Muscle layer of duodenum (tissue), 2 donors: Measurements from ENCODE around the gene APOC4.
"Not testable (repeated sequence)": the region's sequence is repeated elsewhere in the genome, so short reads cannot be mapped to it uniquely, and the experiment has no call there.

Experiments
- H3K27ac ChIP-seq: one replicate; pipeline ENCODE4 v1.7.0; 2013; ENCODE audit warnings: mild to moderate bottlenecking, low read length
- H3K27me3 ChIP-seq: one replicate; pipeline ENCODE4 v1.7.0; 2013; ENCODE audit warnings: low read depth, mild to moderate bottlenecking, control low read depth, low read length
- H3K36me3 ChIP-seq, 2 donors: one replicate each; pipeline ENCODE4 v1.7.0; 2013; ENCODE audit warnings: low read length in 2 of 2, control low read depth in 1 of 2, mild to moderate bottlenecking in 1 of 2; ENCODE audit not compliant: insufficient read depth in 2 of 2, control insufficient read depth in 1 of 2
- H3K4me1 ChIP-seq, 2 donors: one replicate each; pipeline ENCODE4 v1.7.0; 2013; ENCODE audit warnings: low read length in 2 of 2, mild to moderate bottlenecking in 2 of 2, control low read depth in 1 of 2, moderate library complexity in 1 of 2; ENCODE audit not compliant: insufficient read depth in 2 of 2, control insufficient read depth in 1 of 2
- H3K4me3 ChIP-seq, 2 donors: one replicate each; pipeline ENCODE4 v1.7.0; 2013; ENCODE audit warnings: low read length in 2 of 2, low read depth in 1 of 2, mild to moderate bottlenecking in 1 of 2
- H3K9me3 ChIP-seq, 2 donors: one replicate each; pipeline ENCODE4 v1.7.0; 2013; ENCODE audit warnings: low read length in 2 of 2, control low read depth in 1 of 2, mild to moderate bottlenecking in 1 of 2; ENCODE audit not compliant: control insufficient read depth in 1 of 2
- donor health status: healthy.

The APOC4 gene

DNA sequence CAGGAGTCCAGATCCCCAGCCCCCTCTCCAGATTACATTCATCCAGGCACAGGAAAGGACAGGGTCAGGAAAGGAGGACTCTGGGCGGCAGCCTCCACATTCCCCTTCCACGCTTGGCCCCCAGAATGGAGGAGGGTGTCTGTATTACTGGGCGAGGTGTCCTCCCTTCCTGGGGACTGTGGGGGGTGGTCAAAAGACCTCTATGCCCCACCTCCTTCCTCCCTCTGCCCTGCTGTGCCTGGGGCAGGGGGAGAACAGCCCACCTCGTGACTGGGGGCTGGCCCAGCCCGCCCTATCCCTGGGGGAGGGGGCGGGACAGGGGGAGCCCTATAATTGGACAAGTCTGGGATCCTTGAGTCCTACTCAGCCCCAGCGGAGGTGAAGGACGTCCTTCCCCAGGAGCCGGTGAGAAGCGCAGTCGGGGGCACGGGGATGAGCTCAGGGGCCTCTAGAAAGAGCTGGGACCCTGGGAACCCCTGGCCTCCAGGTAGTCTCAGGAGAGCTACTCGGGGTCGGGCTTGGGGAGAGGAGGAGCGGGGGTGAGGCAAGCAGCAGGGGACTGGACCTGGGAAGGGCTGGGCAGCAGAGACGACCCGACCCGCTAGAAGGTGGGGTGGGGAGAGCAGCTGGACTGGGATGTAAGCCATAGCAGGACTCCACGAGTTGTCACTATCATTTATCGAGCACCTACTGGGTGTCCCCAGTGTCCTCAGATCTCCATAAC, 36.4 kb upstream of the APOC4 start, which contains the start of gene APOE:
Gene APOE, plus strand, starts transcription at position 360 of the 724 bp plus-strand sequence. CDS start 829 bp downstream, outside the sequence.
- peaks cover 20% of the 10 kb centered on the region for H3K27me3 ChIP-seq
- no peaks in the 10 kb centered on the region for H3K9me3 ChIP-seq
- H3K4me1 ChIP-seq, result peaks cover 0 to 17% of the 10 kb centered on the region in 2 donors
- H3K4me3 ChIP-seq, result peak within 1 kb of the TSS in 1 of 2 donors; percentile 26
- H3K36me3 ChIP-seq, result peaks cover 5 to 25% of the 10 kb centered on the region in 2 donors
- no peak within 1 kb of the TSS for H3K27ac ChIP-seq

GRCh38 chr19:44907613-44908012, 34.4 kb upstream of the APOC4 start:
- peaks cover 0 to 27% of the 10 kb centered on the region in 2 donors for H3K4me1 ChIP-seq
- no peak overlapping the region for H3K4me3 ChIP-seq
- H3K27ac ChIP-seq, result no peak overlapping the region
- peaks cover 2 to 7% of the 10 kb centered on the region in 2 donors for H3K36me3 ChIP-seq
- peaks cover 20% of the 10 kb centered on the region for H3K27me3 ChIP-seq
- no peaks in the 10 kb centered on the region for H3K9me3 ChIP-seq

DNA sequence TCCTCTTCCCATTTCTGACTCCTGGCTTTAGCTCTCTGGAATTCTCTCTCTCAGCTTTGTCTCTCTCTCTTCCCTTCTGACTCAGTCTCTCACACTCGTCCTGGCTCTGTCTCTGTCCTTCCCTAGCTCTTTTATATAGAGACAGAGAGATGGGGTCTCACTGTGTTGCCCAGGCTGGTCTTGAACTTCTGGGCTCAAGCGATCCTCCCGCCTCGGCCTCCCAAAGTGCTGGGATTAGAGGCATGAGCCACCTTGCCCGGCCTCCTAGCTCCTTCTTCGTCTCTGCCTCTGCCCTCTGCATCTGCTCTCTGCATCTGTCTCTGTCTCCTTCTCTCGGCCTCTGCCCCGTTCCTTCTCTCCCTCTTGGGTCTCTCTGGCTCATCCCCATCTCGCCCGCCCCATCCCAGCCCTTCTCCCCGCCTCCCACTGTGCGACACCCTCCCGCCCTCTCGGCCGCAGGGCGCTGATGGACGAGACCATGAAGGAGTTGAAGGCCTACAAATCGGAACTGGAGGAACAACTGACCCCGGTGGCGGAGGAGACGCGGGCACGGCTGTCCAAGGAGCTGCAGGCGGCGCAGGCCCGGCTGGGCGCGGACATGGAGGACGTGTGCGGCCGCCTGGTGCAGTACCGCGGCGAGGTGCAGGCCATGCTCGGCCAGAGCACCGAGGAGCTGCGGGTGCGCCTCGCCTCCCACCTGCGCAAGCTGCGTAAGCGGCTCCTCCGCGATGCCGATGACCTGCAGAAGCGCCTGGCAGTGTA, 33.8 kb upstream of the APOC4 start:
- Histone ChIP-seq H3K4me3 (no peak overlapping the region), H3K4me1 (peaks cover 0 to 27% of the 10 kb centered on the region in 2 donors), H3K27me3 (peaks cover 20% of the 10 kb centered on the region), H3K9me3 (no peaks in the 10 kb centered on the region), H3K36me3 (peaks cover 0 to 2% of the 10 kb centered on the region in 2 donors), H3K27ac (no peak overlapping the region)

DNA sequence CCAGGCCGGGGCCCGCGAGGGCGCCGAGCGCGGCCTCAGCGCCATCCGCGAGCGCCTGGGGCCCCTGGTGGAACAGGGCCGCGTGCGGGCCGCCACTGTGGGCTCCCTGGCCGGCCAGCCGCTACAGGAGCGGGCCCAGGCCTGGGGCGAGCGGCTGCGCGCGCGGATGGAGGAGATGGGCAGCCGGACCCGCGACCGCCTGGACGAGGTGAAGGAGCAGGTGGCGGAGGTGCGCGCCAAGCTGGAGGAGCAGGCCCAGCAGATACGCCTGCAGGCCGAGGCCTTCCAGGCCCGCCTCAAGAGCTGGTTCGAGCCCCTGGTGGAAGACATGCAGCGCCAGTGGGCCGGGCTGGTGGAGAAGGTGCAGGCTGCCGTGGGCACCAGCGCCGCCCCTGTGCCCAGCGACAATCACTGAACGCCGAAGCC, 33.2 kb upstream of the APOC4 start:
- Histone ChIP-seq H3K27me3 (peaks cover 20% of the 10 kb centered on the region), H3K36me3 (no peaks in the 10 kb centered on the region), H3K4me3 (no peak overlapping the region), H3K4me1 (peaks cover 0 to 24% of the 10 kb centered on the region in 2 donors), H3K9me3 (no peaks in the 10 kb centered on the region), H3K27ac (no peak overlapping the region)

DNA sequence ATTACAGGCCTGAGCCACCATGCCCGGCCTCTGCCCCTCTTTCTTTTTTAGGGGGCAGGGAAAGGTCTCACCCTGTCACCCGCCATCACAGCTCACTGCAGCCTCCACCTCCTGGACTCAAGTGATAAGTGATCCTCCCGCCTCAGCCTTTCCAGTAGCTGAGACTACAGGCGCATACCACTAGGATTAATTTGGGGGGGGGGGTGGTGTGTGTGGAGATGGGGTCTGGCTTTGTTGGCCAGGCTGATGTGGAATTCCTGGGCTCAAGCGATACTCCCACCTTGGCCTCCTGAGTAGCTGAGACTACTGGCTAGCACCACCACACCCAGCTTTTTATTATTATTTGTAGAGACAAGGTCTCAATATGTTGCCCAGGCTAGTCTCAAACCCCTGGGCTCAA, 32.3 kb upstream of the APOC4 start:
- no peak overlapping the region for H3K4me3 ChIP-seq
- no peaks in the 10 kb centered on the region for H3K36me3 ChIP-seq
- no peak overlapping the region for H3K27ac ChIP-seq
- H3K4me1 ChIP-seq, result peaks cover 0 to 28% of the 10 kb centered on the region in 2 donors
- peaks cover 18% of the 10 kb centered on the region for H3K27me3 ChIP-seq
- no peaks in the 10 kb centered on the region for H3K9me3 ChIP-seq

GRCh38 chr19:44911896-44912295, 30.1 kb upstream of the APOC4 start:
- not testable (repeated sequence) for H3K9me3 ChIP-seq, H3K27me3 ChIP-seq, H3K27ac ChIP-seq, H3K36me3 ChIP-seq, H3K4me3 ChIP-seq
- H3K4me1 ChIP-seq, result peaks cover 0 to 16% of the 10 kb centered on the region in 2 donors

GRCh38 chr19:44912854-44913253, 29.2 kb upstream of the APOC4 start:
- Histone ChIP-seq H3K27ac (no peak overlapping the region), H3K36me3 (no peaks in the 10 kb centered on the region), H3K4me1 (peaks cover 0 to 16% of the 10 kb centered on the region in 2 donors), H3K27me3 (no peaks in the 10 kb centered on the region), H3K9me3 (no peaks in the 10 kb centered on the region), H3K4me3 (no peak overlapping the region)

DNA sequence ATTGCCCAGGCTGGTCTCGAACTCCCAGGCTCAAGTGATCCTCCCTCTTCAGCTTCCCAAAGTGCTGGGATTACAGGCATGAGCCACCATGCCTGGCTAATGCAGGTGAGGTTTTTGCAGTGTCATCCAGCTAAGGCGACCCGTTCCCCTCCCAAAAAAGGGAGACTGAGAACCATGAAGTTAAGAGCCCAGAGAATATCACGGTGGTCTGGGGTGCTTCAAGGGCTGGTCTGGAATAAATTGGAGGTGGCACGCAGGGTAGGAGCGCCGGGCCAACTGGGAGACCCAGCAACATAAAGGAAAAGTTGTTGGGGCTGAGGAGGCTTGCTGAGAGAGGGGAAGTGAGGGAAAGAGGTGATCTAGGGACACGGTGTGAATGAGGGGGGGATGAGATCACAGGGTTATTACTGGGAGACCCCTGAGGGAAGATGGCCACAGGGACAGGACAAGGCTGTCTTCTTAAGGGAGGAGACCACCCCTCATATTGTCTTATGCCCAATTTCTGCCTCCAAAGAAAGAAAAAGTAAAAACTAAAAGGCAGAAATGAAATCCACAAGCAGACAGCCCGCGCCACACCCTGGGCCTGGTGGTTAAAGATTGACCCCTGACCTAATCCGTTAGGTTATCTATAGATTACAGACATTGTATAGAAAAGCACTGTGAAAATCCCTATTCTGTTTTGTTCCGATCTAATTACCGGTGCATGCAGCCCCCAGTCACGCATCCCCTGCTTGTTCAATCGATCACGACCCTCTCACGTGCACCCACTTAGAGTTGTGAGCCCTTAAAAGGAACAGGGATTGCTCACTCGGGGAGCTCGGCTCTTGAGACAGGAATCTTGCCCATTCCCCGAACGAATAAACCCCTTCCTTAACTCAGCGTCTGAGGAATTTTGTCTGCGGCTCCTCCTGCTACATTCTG, 28.3 kb upstream of the APOC4 start:
- Histone ChIP-seq H3K4me1 (peaks cover 0 to 16% of the 10 kb centered on the region in 2 donors), H3K4me3 (peak overlapping the region in 1 of 2 donors; percentile 42)
- H3K27me3 ChIP-seq, H3K36me3 ChIP-seq, H3K9me3 ChIP-seq, H3K27ac ChIP-seq: not testable (repeated sequence)

- Histone ChIP-seq H3K4me3 (peak within 1 kb of the TSS; percentile 60 to 61), H3K4me1 (peaks cover 0 to 16% of the 10 kb centered on the region in 2 donors)
- not testable (repeated sequence) for H3K27me3 ChIP-seq, H3K36me3 ChIP-seq, H3K27ac ChIP-seq, H3K9me3 ChIP-seq
Measured at GRCh38 chr19:44914433-44915206, 27.4 kb upstream of the APOC4 start, which contains the start of gene APOC1. Gene APOC1, plus strand, starts transcription at chr19:44914608. Its CDS starts 284 bp downstream, at chr19:44914892.

- Histone ChIP-seq H3K4me3 (no peak overlapping the region), H3K9me3 (no peaks in the 10 kb centered on the region), H3K27me3 (no peaks in the 10 kb centered on the region), H3K4me1 (no peaks in the 10 kb centered on the region), H3K27ac (peak overlapping the region; percentile 31), H3K36me3 (no peaks in the 10 kb centered on the region)
Measured at GRCh38 chr19:44924243-44924725, 17.8 kb upstream of the APOC4 start.
